CD14-positive monocyte (primary cell): ENCODE results near the gene AFF3. TPM values are rescaled to one million over a fixed set of nuclear protein-coding genes. Genes with fewer than 3 reads are reported as not detected.

Experiments
- DNase-seq, 3 donors: peaks; one replicate each; pipeline ENCODE4 v3.0.0-alpha.2; 2011 to 2022
- H2AFZ ChIP-seq: 2 replicates; pipeline ENCODE4 v1.6.0; 2012; ENCODE audit warnings: mild to moderate bottlenecking, low read depth, low read length, inconsistent platforms; ENCODE audit not compliant: insufficient read depth, poor library complexity, severe bottlenecking
- H3K27ac ChIP-seq, 2 donors: 1 replicate in 1 of 2; 2 replicates in 1 of 2; pipeline ENCODE4 v1.5.1; 2012 to 2013; ENCODE audit warnings: low read length in 2 of 2, control low read depth in 1 of 2, inconsistent platforms in 1 of 2, low read depth in 1 of 2, mild to moderate bottlenecking in 1 of 2
- H3K27me3 ChIP-seq, 2 donors: one replicate each; pipeline versions ENCODE4 v1.6.0 to v1.6.1; 2011 to 2013; ENCODE audit warnings: low read length in 2 of 2; ENCODE audit not compliant: control insufficient read depth in 2 of 2, insufficient read depth in 2 of 2
- H3K36me3 ChIP-seq, 2 donors: replicated peaks in 1 of 2; 1 replicate in 1 of 2; 2 replicates in 1 of 2; pipeline versions ENCODE4 v1.5.1 to v1.6.1; 2012 to 2013; ENCODE audit warnings: low read length in 2 of 2, control low read depth in 1 of 2, inconsistent platforms in 1 of 2, mild to moderate bottlenecking in 1 of 2; ENCODE audit not compliant: insufficient read depth in 2 of 2, control insufficient read depth in 1 of 2
- H3K4me1 ChIP-seq, 2 donors: 1 replicate in 1 of 2; 2 replicates in 1 of 2; pipeline versions ENCODE4 v1.5.1 to v1.6.1; 2012 to 2013; ENCODE audit warnings: low read length in 2 of 2, control low read depth in 1 of 2, inconsistent platforms in 1 of 2, mild to moderate bottlenecking in 1 of 2, moderate library complexity in 1 of 2; ENCODE audit not compliant: insufficient read depth in 2 of 2, control insufficient read depth in 1 of 2
- H3K4me2 ChIP-seq: replicated peaks from 2 replicates; pipeline ENCODE3; 2012; ENCODE audit warnings: low read length, moderate library complexity, mild to moderate bottlenecking; ENCODE audit not compliant: poor library complexity, severe bottlenecking; ENCODE audit errors: extremely low read depth
- H3K4me3 ChIP-seq, 3 experiments: fragments of 200-600 bp in 1 of 3; sonication (generic) in 1 of 3; replicated peaks in 1 of 3; 1 replicate in 2 of 3; 2 replicates in 1 of 3; pipeline ENCODE4 v1.5.1; 2011 to 2013; ENCODE audit warnings: low read length in 3 of 3, mild to moderate bottlenecking in 3 of 3, control low read depth in 2 of 3, low read depth in 2 of 3, inconsistent platforms in 1 of 3, moderate library complexity in 1 of 3
- H3K79me2 ChIP-seq: 2 replicates; pipeline ENCODE4 v1.6.0; 2012; ENCODE audit warnings: mild to moderate bottlenecking, control low read depth, inconsistent platforms, low read length, moderate library complexity; ENCODE audit not compliant: insufficient read depth
- H3K9ac ChIP-seq: 2 replicates; pipeline ENCODE4 v1.6.0; 2017; ENCODE audit warnings: low read length, mild to moderate bottlenecking; ENCODE audit not compliant: insufficient read depth, poor library complexity, severe bottlenecking
- H3K9me3 ChIP-seq, 2 donors: replicated peaks in 1 of 2; 1 replicate in 1 of 2; 2 replicates in 1 of 2; pipeline versions ENCODE4 v1.5.1 to v1.6.1; 2012 to 2013; ENCODE audit warnings: low read length in 2 of 2, control low read depth in 1 of 2; ENCODE audit not compliant: control insufficient read depth in 1 of 2, insufficient read depth in 1 of 2
- H4K20me1 ChIP-seq: 2 replicates; pipeline ENCODE4 v1.6.0; 2012; ENCODE audit warnings: mild to moderate bottlenecking, low read length, control low read depth, moderate library complexity; ENCODE audit not compliant: insufficient read depth
- H3K27ac Mint-ChIP-seq, 7 donors: one replicate each; pipeline ENCODE4 v1.8.0; 2020; ENCODE audit warnings: mild to moderate bottlenecking in 7 of 7, mixed read lengths in 7 of 7, moderate library complexity in 6 of 7, inconsistent platforms in 2 of 7
- H3K27me3 Mint-ChIP-seq, 3 donors: one replicate each; pipeline ENCODE4 v1.8.0; 2021 to 2022; ENCODE audit warnings: low read depth in 3 of 3, mild to moderate bottlenecking in 3 of 3, mixed read lengths in 3 of 3, moderate library complexity in 3 of 3, inconsistent platforms in 1 of 3
- H3K36me3 Mint-ChIP-seq, 2 donors: one replicate each; pipeline ENCODE4 v1.8.0; 2020; ENCODE audit warnings: mixed read lengths in 2 of 2, inconsistent platforms in 1 of 2, mild to moderate bottlenecking in 1 of 2
- H3K4me1 Mint-ChIP-seq: one replicate; pipeline ENCODE4 v1.8.0; 2020; ENCODE audit warnings: mild to moderate bottlenecking, mixed read lengths
- H3K4me3 Mint-ChIP-seq, 2 donors: one replicate each; pipeline ENCODE4 v1.8.0; 2020; ENCODE audit warnings: mild to moderate bottlenecking in 2 of 2, mixed read lengths in 2 of 2, moderate library complexity in 1 of 2
- H3K9me3 Mint-ChIP-seq, 7 donors: one replicate each; pipeline ENCODE4 v1.8.0; 2020 to 2022; ENCODE audit warnings: mixed read lengths in 7 of 7, mild to moderate bottlenecking in 6 of 7, moderate library complexity in 6 of 7, inconsistent platforms in 2 of 7
- CTCF ChIP-seq: fragments of 200-600 bp; IDR thresholded peaks from one replicate; pipeline ENCODE4 v1.8.0; 2022; ENCODE audit warnings: antibody characterized with exemption, mild to moderate bottlenecking
- WGBS: methylation state at CpG from one replicate; pipeline ENCODE4 v1.1.5; 2013; ENCODE audit warnings: missing lambda C conversion rate; ENCODE audit not compliant: insufficient coverage; 5-methylcytosine and 5-hydroxymethylcytosine counted together
- intact Hi-C, 2 donors: fragments of 100-400 bp; cut with micrococcal nuclease; formaldehyde crosslinking; loops; one replicate each; pipeline versions ENCODE4 v1.15.0 to v1.15.1; 2023
- polyA plus RNA-seq, 3 donors: library from polyadenylated mRNA; depleted of rRNA in 1 of 3; unstranded in 2 of 3; stranded (reverse) in 1 of 3; fragments of 300-500 nt in 2 of 3; fragments of >200 nt in 1 of 3; fragmentation: Illumina TruSeq in 2 of 3; gene quantifications; 1 replicate in 2 of 3; 2 replicates in 1 of 3; pipeline ENCODE4 v1.2.3, GENCODE V29; 2012 to 2021

The AFF3 gene
- polyA plus RNA-seq, 3 donors, result 0.17 to 4.1 (median 0.49) TPM

- Mint-ChIP-seq H3K27me3 (no peaks in the 10 kb centered on the region), H3K4me1 (peaks cover 33% of the 10 kb centered on the region), H3K36me3 (peaks cover 0 to 12% of the 10 kb centered on the region in 2 donors), H3K9me3 (peaks cover 2 to 13% (median 5%) of the 10 kb centered on the region in 7 donors), H3K4me3 (no peak overlapping the region), H3K27ac (no peak overlapping the region)
- Histone ChIP-seq H3K4me3 (no peak overlapping the region), H3K9me3 (peaks cover 0 to 4% of the 10 kb centered on the region in 2 donors), H3K9ac (no peak overlapping the region), H2AFZ (no peak overlapping the region), H3K27ac (no peak overlapping the region), H3K4me2 (no peak overlapping the region), H3K36me3 (no peaks in the 10 kb centered on the region), H3K4me1 (peaks cover 13 to 30% of the 10 kb centered on the region in 2 donors), H3K79me2 (no peaks in the 10 kb centered on the region), H3K27me3 (no peaks in the 10 kb centered on the region), H4K20me1 (no peaks in the 10 kb centered on the region)
- intact Hi-C loops, result no loop called here
- DNase-seq, result no peak
- TF ChIP-seq CTCF, result no peak
- WGBS, result no CpG with 5 or more reads among the region's 6 CpGs
Measured at GRCh38 chr2:100067784-100068183, 74.6 kb downstream of the AFF3 start.

GRCh38 chr2:100066856-100067255 lies 75.5 kb downstream of the AFF3 start:
- no peak for TF ChIP-seq CTCF
- Histone ChIP-seq H2AFZ (no peak overlapping the region), H3K4me1 (peaks cover 11 to 32% of the 10 kb centered on the region in 2 donors), H3K27me3 (no peaks in the 10 kb centered on the region), H3K4me3 (no peak overlapping the region), H3K9me3 (peaks cover 0 to 12% of the 10 kb centered on the region in 2 donors), H3K27ac (no peak overlapping the region), H3K36me3 (no peaks in the 10 kb centered on the region), H4K20me1 (no peaks in the 10 kb centered on the region), H3K79me2 (no peaks in the 10 kb centered on the region), H3K9ac (no peak overlapping the region), H3K4me2 (no peak overlapping the region)
- peaks cover 8 to 18% of the 10 kb centered on the region in 2 donors for H3K36me3 Mint-ChIP-seq
- no peak for DNase-seq
- intact Hi-C loops, result no loop called here
- no peak overlapping the region for H3K27ac Mint-ChIP-seq
- peaks cover 32% of the 10 kb centered on the region for H3K4me1 Mint-ChIP-seq
- H3K9me3 Mint-ChIP-seq, result peaks cover 5 to 20% (median 10%) of the 10 kb centered on the region in 7 donors
- no peaks in the 10 kb centered on the region for H3K27me3 Mint-ChIP-seq
- WGBS, result 100% methylated on average over 1 of the region's 5 CpGs
- no peak overlapping the region for H3K4me3 Mint-ChIP-seq
